Activated CD4-positive, alpha-beta memory T cell treated with anti-CD3 and anti-CD28 coated beads for 36 hours (primary cell): ENCODE results near the gene RHOXF2B. TPM values are rescaled to one million over a fixed set of nuclear protein-coding genes. Genes with fewer than 3 reads are reported as not detected.
"Not testable (repeated sequence)": the region's sequence is repeated elsewhere in the genome, so short reads cannot be mapped to it uniquely, and the experiment has no call there.

Experiments used
- CTCF ChIA-PET: fragments of 350-600 bp; sonication (Branson Sonifier 250); formaldehyde crosslinking; loops from one replicate; lab custom pipeline; 2021; ENCODE audit warnings: antibody characterized with exemption, inconsistent platforms; lab: Charles Lee
- POLR2A ChIA-PET: fragments of 350-600 bp; sonication (Branson Sonifier 250); formaldehyde crosslinking; loops from one replicate; lab custom pipeline; 2021; ENCODE audit warnings: antibody characterized with exemption; lab: Charles Lee
- DNase-seq: peaks from one replicate; pipeline ENCODE4 v3.0.0-alpha.2; 2020
- H3K27ac Mint-ChIP-seq: one replicate; pipeline ENCODE4 v1.8.0; 2021; ENCODE audit warnings: mixed read lengths
- H3K27me3 Mint-ChIP-seq: one replicate; pipeline ENCODE4 v1.8.0; 2021; ENCODE audit warnings: mixed read lengths
- H3K36me3 Mint-ChIP-seq: one replicate; pipeline ENCODE4 v1.8.0; 2021; ENCODE audit warnings: mixed read lengths
- H3K4me1 Mint-ChIP-seq: one replicate; pipeline ENCODE4 v1.8.0; 2021; ENCODE audit warnings: low read depth, mixed read lengths
- H3K4me3 Mint-ChIP-seq: one replicate; pipeline ENCODE4 v1.8.0; 2021; ENCODE audit warnings: mild to moderate bottlenecking, mixed read lengths
- H3K9me3 Mint-ChIP-seq: one replicate; pipeline ENCODE4 v1.8.0; 2021; ENCODE audit warnings: mixed read lengths
- intact Hi-C: fragments of 100-400 bp; cut with micrococcal nuclease; formaldehyde crosslinking; loops from one replicate; pipeline ENCODE4 v1.15.1; 2023
- total RNA-seq, 2 experiments: library from RNA; stranded (reverse); gene quantifications; one replicate each; pipeline ENCODE4 v1.2.3, GENCODE V29; 2021

RHOXF2B gene
- not detected for total RNA-seq

- H3K27ac Mint-ChIP-seq, intact Hi-C loops, POLR2A ChIA-PET, H3K36me3 Mint-ChIP-seq, H3K4me3 Mint-ChIP-seq, CTCF ChIA-PET, H3K9me3 Mint-ChIP-seq, H3K27me3 Mint-ChIP-seq, DNase-seq, H3K4me1 Mint-ChIP-seq: not testable (repeated sequence)
These were observed at the start of gene RHOXF2B for GRCh38 chrX:120077590-120077989. Gene RHOXF2B, minus strand, starts transcription at chrX:120077690. Its CDS starts 138 bp downstream, at chrX:120077552.

- CTCF ChIA-PET = no interaction called here
- Mint-ChIP-seq H3K4me1 (no peaks in the 10 kb centered on the region), H3K4me3 (no peak overlapping the region), H3K27ac (no peak overlapping the region), H3K36me3 (no peaks in the 10 kb centered on the region), H3K27me3 (no peaks in the 10 kb centered on the region), H3K9me3 (no peaks in the 10 kb centered on the region)
- DNase-seq = no peak
- POLR2A ChIA-PET = no interaction called here
- intact Hi-C loops = no loop called here
These were observed 48.0 kb upstream of the RHOXF2B start for GRCh38 chrX:120125444-120125843.

- H3K4me1 Mint-ChIP-seq = no peaks in the 10 kb centered on the region
- no peak for DNase-seq
- no peak overlapping the region for H3K4me3 Mint-ChIP-seq
- no peaks in the 10 kb centered on the region for H3K27me3 Mint-ChIP-seq
- H3K9me3 Mint-ChIP-seq = no peaks in the 10 kb centered on the region
- ChIA-PET CTCF (no interaction called here), POLR2A (no interaction called here)
- intact Hi-C loops = no loop called here
- H3K27ac Mint-ChIP-seq = no peak overlapping the region
- H3K36me3 Mint-ChIP-seq = no peaks in the 10 kb centered on the region
These were observed 42.7 kb upstream of the RHOXF2B start for GRCh38 chrX:120120223-120120622.

- CTCF ChIA-PET = no interaction called here
- no peak for DNase-seq
- intact Hi-C loops = no loop called here
- no peak within 1 kb of the TSS for H3K27ac Mint-ChIP-seq
- no peaks in the 10 kb centered on the region for H3K4me1 Mint-ChIP-seq
- H3K36me3 Mint-ChIP-seq = no peaks in the 10 kb centered on the region
- no peak within 1 kb of the TSS for H3K4me3 Mint-ChIP-seq
- POLR2A ChIA-PET = no interaction called here
- no peaks in the 10 kb centered on the region for H3K27me3 Mint-ChIP-seq
- H3K9me3 Mint-ChIP-seq = no peaks in the 10 kb centered on the region
These were observed 38.0 kb upstream of the RHOXF2B start, which contains the start of gene RHOXF1 for GRCh38 chrX:120115438-120115963. Gene RHOXF1, minus strand, starts transcription at chrX:120115913. Its CDS starts 51 bp downstream, at chrX:120115862.

- Mint-ChIP-seq H3K4me3 (no peak overlapping the region), H3K4me1 (no peaks in the 10 kb centered on the region), H3K9me3 (peaks cover 2% of the 10 kb centered on the region), H3K36me3 (no peaks in the 10 kb centered on the region), H3K27ac (no peak overlapping the region), H3K27me3 (no peaks in the 10 kb centered on the region)
- ChIA-PET CTCF (no interaction called here), POLR2A (no interaction called here)
- intact Hi-C loops = no loop called here
- DNase-seq = no peak
These were observed 34.1 kb upstream of the RHOXF2B start for GRCh38 chrX:120111611-120112010.

- DNase-seq = no peak
- Mint-ChIP-seq H3K9me3 (peaks cover 2% of the 10 kb centered on the region), H3K4me1 (no peaks in the 10 kb centered on the region), H3K4me3 (no peak overlapping the region), H3K27me3 (peaks cover under 1% of the 10 kb centered on the region), H3K27ac (no peak overlapping the region), H3K36me3 (no peaks in the 10 kb centered on the region)
- intact Hi-C loops = no loop called here
- ChIA-PET CTCF (no interaction called here), POLR2A (no interaction called here)
These were observed 31.9 kb upstream of the RHOXF2B start for GRCh38 chrX:120109378-120109777.

- H3K27ac Mint-ChIP-seq, H3K4me3 Mint-ChIP-seq, intact Hi-C loops, H3K36me3 Mint-ChIP-seq, H3K27me3 Mint-ChIP-seq, H3K4me1 Mint-ChIP-seq, CTCF ChIA-PET, DNase-seq, POLR2A ChIA-PET, H3K9me3 Mint-ChIP-seq: not testable (repeated sequence)
These were observed 27.2 kb upstream of the RHOXF2B start for GRCh38 chrX:120104707-120105106.

- H3K36me3 Mint-ChIP-seq, H3K27ac Mint-ChIP-seq, H3K4me1 Mint-ChIP-seq, intact Hi-C loops, H3K4me3 Mint-ChIP-seq, POLR2A ChIA-PET, DNase-seq, CTCF ChIA-PET, H3K27me3 Mint-ChIP-seq, H3K9me3 Mint-ChIP-seq: not testable (repeated sequence)
These were observed 23.6 kb upstream of the RHOXF2B start for GRCh38 chrX:120101057-120101456.

- H3K4me1 Mint-ChIP-seq = peaks cover 5% of the 10 kb centered on the region
- H3K27ac Mint-ChIP-seq = no peak overlapping the region
- DNase-seq = no peak
- ChIA-PET CTCF (no interaction called here), POLR2A (no interaction called here)
- intact Hi-C loops = no loop called here
- no peaks in the 10 kb centered on the region for H3K9me3 Mint-ChIP-seq
- H3K27me3 Mint-ChIP-seq = no peaks in the 10 kb centered on the region
- no peaks in the 10 kb centered on the region for H3K36me3 Mint-ChIP-seq
- H3K4me3 Mint-ChIP-seq = no peak overlapping the region
These were observed 12.7 kb upstream of the RHOXF2B start for GRCh38 chrX:120090208-120090607.

- H3K4me3 Mint-ChIP-seq = no peak overlapping the region
- no peaks in the 10 kb centered on the region for H3K36me3 Mint-ChIP-seq
- CTCF ChIA-PET = no interaction called here
- intact Hi-C loops = no loop called here
- no peak for DNase-seq
- H3K9me3 Mint-ChIP-seq = no peaks in the 10 kb centered on the region
- H3K27ac Mint-ChIP-seq = no peak overlapping the region
- H3K4me1 Mint-ChIP-seq = peaks cover 5% of the 10 kb centered on the region
- POLR2A ChIA-PET = no interaction called here
- no peaks in the 10 kb centered on the region for H3K27me3 Mint-ChIP-seq
These were observed 10.0 kb upstream of the RHOXF2B start for GRCh38 chrX:120087289-120088017.

- H3K27ac Mint-ChIP-seq, H3K4me3 Mint-ChIP-seq, H3K36me3 Mint-ChIP-seq, H3K9me3 Mint-ChIP-seq, H3K4me1 Mint-ChIP-seq, intact Hi-C loops, CTCF ChIA-PET, DNase-seq, POLR2A ChIA-PET, H3K27me3 Mint-ChIP-seq: not testable (repeated sequence)
These were observed 8.2 kb upstream of the RHOXF2B start for GRCh38 chrX:120085553-120086185.

GRCh38 chrX:120066169-120066568 lies 11.3 kb downstream of the RHOXF2B start:
- DNase-seq, intact Hi-C loops, POLR2A ChIA-PET, H3K4me3 Mint-ChIP-seq, CTCF ChIA-PET, H3K9me3 Mint-ChIP-seq, H3K36me3 Mint-ChIP-seq, H3K4me1 Mint-ChIP-seq, H3K27ac Mint-ChIP-seq, H3K27me3 Mint-ChIP-seq: not testable (repeated sequence)

- H3K27me3 Mint-ChIP-seq, H3K9me3 Mint-ChIP-seq, intact Hi-C loops, CTCF ChIA-PET, H3K4me1 Mint-ChIP-seq, DNase-seq, H3K36me3 Mint-ChIP-seq, H3K27ac Mint-ChIP-seq, H3K4me3 Mint-ChIP-seq, POLR2A ChIA-PET: not testable (repeated sequence)
These were observed 34.8 kb downstream of the RHOXF2B start for GRCh38 chrX:120042712-120043111.
